GM20000 (cell line): ENCODE data around the gene PIK3C2B.
A peak's percentile ranks its signal among the peaks of the same experiment; 100 is the strongest.

Source experiments
- DNase-seq: peaks from one replicate; pipeline ENCODE4 v3.0.0; 2012; ENCODE audit warnings: low spot score
- TF ChIP-seq, protein P1 (sequence below): IDR thresholded peaks from 2 replicates; pipeline ENCODE4 v1.5.1; 2012; ENCODE audit warnings: mild to moderate bottlenecking, control low read depth; ENCODE audit errors: extremely low read depth, missing control alignments

PIK3C2B gene

GRCh38 chr1:204505674-204506200, 11.1 kb upstream of the PIK3C2B start:
- DNase-seq, result no peak
- TF ChIP-seq, protein P1, sequence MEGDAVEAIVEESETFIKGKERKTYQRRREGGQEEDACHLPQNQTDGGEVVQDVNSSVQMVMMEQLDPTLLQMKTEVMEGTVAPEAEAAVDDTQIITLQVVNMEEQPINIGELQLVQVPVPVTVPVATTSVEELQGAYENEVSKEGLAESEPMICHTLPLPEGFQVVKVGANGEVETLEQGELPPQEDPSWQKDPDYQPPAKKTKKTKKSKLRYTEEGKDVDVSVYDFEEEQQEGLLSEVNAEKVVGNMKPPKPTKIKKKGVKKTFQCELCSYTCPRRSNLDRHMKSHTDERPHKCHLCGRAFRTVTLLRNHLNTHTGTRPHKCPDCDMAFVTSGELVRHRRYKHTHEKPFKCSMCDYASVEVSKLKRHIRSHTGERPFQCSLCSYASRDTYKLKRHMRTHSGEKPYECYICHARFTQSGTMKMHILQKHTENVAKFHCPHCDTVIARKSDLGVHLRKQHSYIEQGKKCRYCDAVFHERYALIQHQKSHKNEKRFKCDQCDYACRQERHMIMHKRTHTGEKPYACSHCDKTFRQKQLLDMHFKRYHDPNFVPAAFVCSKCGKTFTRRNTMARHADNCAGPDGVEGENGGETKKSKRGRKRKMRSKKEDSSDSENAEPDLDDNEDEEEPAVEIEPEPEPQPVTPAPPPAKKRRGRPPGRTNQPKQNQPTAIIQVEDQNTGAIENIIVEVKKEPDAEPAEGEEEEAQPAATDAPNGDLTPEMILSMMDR, result no peak

DNA sequence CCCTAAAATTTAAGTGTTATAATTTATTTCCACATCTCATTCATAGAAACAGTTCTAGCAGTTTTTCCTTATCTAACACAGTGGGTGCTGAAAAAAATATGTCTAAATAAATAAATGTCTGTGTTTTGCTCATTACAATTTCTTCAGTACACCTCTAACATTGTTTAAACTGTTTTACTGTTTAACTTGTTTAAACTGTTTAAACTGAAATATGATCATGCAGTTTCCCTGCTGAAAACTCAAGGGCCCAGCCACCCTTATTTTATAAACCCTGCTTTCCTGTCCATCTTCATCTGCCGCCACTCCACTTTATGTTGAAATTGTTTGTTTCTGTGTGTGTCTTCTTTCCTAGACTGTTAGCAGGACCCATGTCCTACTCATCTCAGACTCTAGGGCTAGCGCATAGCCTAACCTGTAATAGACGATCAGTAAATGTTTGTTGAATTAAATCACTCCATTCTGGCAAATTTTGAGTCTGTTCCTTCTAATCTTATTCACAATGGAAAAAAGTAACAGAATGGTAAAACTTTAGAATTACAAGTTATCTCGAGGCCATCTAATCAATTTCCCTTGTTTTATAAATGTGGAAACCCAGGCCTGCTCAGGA, 9.4 kb upstream of the PIK3C2B start:
- TF ChIP-seq, protein P1, result no peak

GRCh38 chr1:204503122-204503912, 8.7 kb upstream of the PIK3C2B start:
- TF ChIP-seq, protein P1, result peak; percentile 50
- DNase-seq, result no peak

More for the DNA sequence above, 9.4 kb upstream of the PIK3C2B start:
- DNase-seq, result no peak

- TF ChIP-seq, protein P1, result no peak
- no peak for DNase-seq
Observed at GRCh38 chr1:204502241-204502640, 7.6 kb upstream of the PIK3C2B start.

GRCh38 chr1:204499511-204500468, 5.2 kb upstream of the PIK3C2B start:
- no peak for DNase-seq

DNA sequence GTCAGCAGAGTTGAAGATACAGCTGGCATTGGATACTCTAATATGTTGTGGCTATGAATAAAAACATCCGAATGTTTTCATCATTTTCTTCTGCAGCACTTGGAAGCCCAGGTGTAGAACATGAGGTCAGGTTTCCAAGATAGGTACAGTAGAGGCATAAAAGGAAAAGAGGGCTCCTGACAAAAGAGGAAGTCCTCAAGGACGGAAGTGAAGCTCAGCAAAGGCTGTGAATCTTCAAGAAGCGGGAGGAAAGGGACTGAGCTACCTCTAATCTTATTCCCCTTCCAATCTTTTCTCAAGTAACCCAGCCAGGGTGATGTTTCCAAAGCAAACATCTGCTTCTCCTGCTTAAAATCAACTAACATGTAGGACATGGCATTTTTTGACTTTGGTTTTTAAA, 4.4 kb upstream of the PIK3C2B start:
- TF ChIP-seq, protein P1, result no peak
- no peak for DNase-seq

More at GRCh38 chr1:204499511-204500468, 5.2 kb upstream of the PIK3C2B start:
- TF ChIP-seq, protein P1, result no peak
